Measurements from ENCODE around the gene NRG2.

The NRG2 gene

GRCh38 chr5:139816566-139816965, 226.5 kb downstream of the NRG2 start:
- Histone ChIP-seq H3K27ac (replicated peaks) (no peak overlapping the region), H3K27me3 (ENCODE audit: insufficient read depth, poor library complexity, severe bottlenecking) (no peaks in the 10 kb centered on the region), H3K4me3 (replicated peaks; ENCODE audit: insufficient read depth, low read length) (no peak overlapping the region)
- TF ChIP-seq CTCF (IDR thresholded peaks at IDR 0.05; ENCODE audit: insufficient read depth, low read length): no peak
- TF ChIP-seq GABPA (IDR thresholded peaks at IDR 0.05; ENCODE audit: low read depth): no peak
- no peak for TF ChIP-seq REST (IDR thresholded peaks at IDR 0.05; ENCODE audit: insufficient replicate concordance, low read depth)
- TF ChIP-seq SPI1 (IDR thresholded peaks at IDR 0.05; ENCODE audit: borderline replicate concordance, low read depth): no peak
- no peak for TF ChIP-seq POLR2AphosphoS5 (IDR thresholded peaks at IDR 0.05; ENCODE audit: low read depth)
- DNase-seq (ENCODE audit: low read depth in 1 of 2, low spot score in 1 of 2): no peak

- no peak overlapping the region for H3K4me3 ChIP-seq (replicated peaks; ENCODE audit: insufficient read depth, low read length)
- TF ChIP-seq GABPA (IDR thresholded peaks at IDR 0.05; ENCODE audit: low read depth) (no peak), SPI1 (IDR thresholded peaks at IDR 0.05; ENCODE audit: borderline replicate concordance, low read depth) (no peak), REST (IDR thresholded peaks at IDR 0.05; ENCODE audit: insufficient replicate concordance, low read depth) (no peak), CTCF (IDR thresholded peaks at IDR 0.05; ENCODE audit: insufficient read depth, low read length) (no peak), POLR2AphosphoS5 (IDR thresholded peaks at IDR 0.05; ENCODE audit: low read depth) (no peak)
- no peak for DNase-seq (ENCODE audit: low read depth in 1 of 2, low spot score in 1 of 2)
- H3K27me3 ChIP-seq (ENCODE audit: insufficient read depth, poor library complexity, severe bottlenecking): no peaks in the 10 kb centered on the region
- no peak overlapping the region for H3K27ac ChIP-seq (replicated peaks)
Measured at GRCh38 chr5:139814704-139815280, 228.3 kb downstream of the NRG2 start.

GRCh38 chr5:139814191-139814601, 228.9 kb downstream of the NRG2 start:
- H3K4me3 ChIP-seq (replicated peaks; ENCODE audit: insufficient read depth, low read length): no peak overlapping the region
- no peaks in the 10 kb centered on the region for H3K27me3 ChIP-seq (ENCODE audit: insufficient read depth, poor library complexity, severe bottlenecking)
- DNase-seq (ENCODE audit: low read depth in 1 of 2, low spot score in 1 of 2): no peak
- TF ChIP-seq REST (IDR thresholded peaks at IDR 0.05; ENCODE audit: insufficient replicate concordance, low read depth): no peak
- no peak for TF ChIP-seq POLR2AphosphoS5 (IDR thresholded peaks at IDR 0.05; ENCODE audit: low read depth)
- TF ChIP-seq CTCF (IDR thresholded peaks at IDR 0.05; ENCODE audit: insufficient read depth, low read length): no peak
- no peak for TF ChIP-seq GABPA (IDR thresholded peaks at IDR 0.05; ENCODE audit: low read depth)
- no peak for TF ChIP-seq SPI1 (IDR thresholded peaks at IDR 0.05; ENCODE audit: borderline replicate concordance, low read depth)
- no peak overlapping the region for H3K27ac ChIP-seq (replicated peaks)

Measured in HL-60 (cell line).